ENCODE measurements around the gene CAPRIN1. TPM values are rescaled to one million over a fixed set of nuclear protein-coding genes. Genes with fewer than 3 reads are reported as not detected.
"Not testable (repeated sequence)": the region's sequence is repeated elsewhere in the genome, so short reads cannot be mapped to it uniquely, and the experiment has no call there.

CAPRIN1 gene
- total RNA-seq, 1 donor from 2014 or later: 318 TPM

- Mint-ChIP-seq H3K4me3 (no peak overlapping the region), H3K27me3 (peaks cover 7% of the 10 kb centered on the region)
These were observed 17.5 kb upstream of the CAPRIN1 start for GRCh38 chr11:34034053-34034452.

GRCh38 chr11:34036456-34036855 is 15.1 kb upstream of the CAPRIN1 start:
- no peak overlapping the region for H3K4me3 Mint-ChIP-seq
- no peaks in the 10 kb centered on the region for H3K4me1 Mint-ChIP-seq
- DNase-seq: no peak
- no peaks in the 10 kb centered on the region for H3K36me3 Mint-ChIP-seq (ENCODE audit: low read depth)
- H3K27ac Mint-ChIP-seq: no peak overlapping the region
- intact Hi-C loops (cut with micrococcal nuclease): no loop called here
- H3K9me3 Mint-ChIP-seq: no peaks in the 10 kb centered on the region
- peaks cover 5% of the 10 kb centered on the region for H3K27me3 Mint-ChIP-seq

More at GRCh38 chr11:34034053-34034452, 17.5 kb upstream of the CAPRIN1 start:
- no peak for DNase-seq
- intact Hi-C loops (cut with micrococcal nuclease): no loop called here
- no peaks in the 10 kb centered on the region for H3K9me3 Mint-ChIP-seq
- no peaks in the 10 kb centered on the region for H3K4me1 Mint-ChIP-seq
- no peaks in the 10 kb centered on the region for H3K36me3 Mint-ChIP-seq (ENCODE audit: low read depth)
- H3K27ac Mint-ChIP-seq: no peak overlapping the region

GRCh38 chr11:34037016-34037415 is 14.5 kb upstream of the CAPRIN1 start:
- Mint-ChIP-seq H3K27ac (no peak overlapping the region), H3K27me3 (peaks cover 5% of the 10 kb centered on the region), H3K9me3 (no peaks in the 10 kb centered on the region), H3K4me3 (no peak overlapping the region), H3K4me1 (no peaks in the 10 kb centered on the region), H3K36me3 (ENCODE audit: low read depth) (no peaks in the 10 kb centered on the region)
- DNase-seq: no peak
- intact Hi-C loops (cut with micrococcal nuclease): no loop called here

GRCh38 chr11:34040571-34040970 is 11.0 kb upstream of the CAPRIN1 start:
- intact Hi-C loops (cut with micrococcal nuclease): no loop called here
- Mint-ChIP-seq H3K4me1 (peaks cover 7% of the 10 kb centered on the region), H3K27me3 (peaks cover 6% of the 10 kb centered on the region), H3K36me3 (ENCODE audit: low read depth) (no peaks in the 10 kb centered on the region), H3K27ac (no peak overlapping the region), H3K9me3 (no peaks in the 10 kb centered on the region), H3K4me3 (no peak overlapping the region)
- no peak for DNase-seq

- no peak for DNase-seq
- H3K9me3 Mint-ChIP-seq: no peaks in the 10 kb centered on the region
- H3K27me3 Mint-ChIP-seq: peaks cover 11% of the 10 kb centered on the region
- peaks cover 7% of the 10 kb centered on the region for H3K4me1 Mint-ChIP-seq
- no peak overlapping the region for H3K4me3 Mint-ChIP-seq
- no peak overlapping the region for H3K27ac Mint-ChIP-seq
- H3K36me3 Mint-ChIP-seq (ENCODE audit: low read depth): no peaks in the 10 kb centered on the region
- intact Hi-C loops (cut with micrococcal nuclease): no loop called here
These were observed 6.7 kb upstream of the CAPRIN1 start for GRCh38 chr11:34044664-34045485.

GRCh38 chr11:34049028-34049427 is 2.5 kb upstream of the CAPRIN1 start:
- Mint-ChIP-seq H3K9me3 (no peaks in the 10 kb centered on the region), H3K27ac (no peak overlapping the region), H3K4me1 (peaks cover 16% of the 10 kb centered on the region), H3K4me3 (no peak overlapping the region), H3K36me3 (ENCODE audit: low read depth) (peaks cover 14% of the 10 kb centered on the region), H3K27me3 (peaks cover 7% of the 10 kb centered on the region)
- intact Hi-C loops (cut with micrococcal nuclease): no loop called here
- DNase-seq: no peak

GRCh38 chr11:34050581-34051348 is 766 bp upstream of the CAPRIN1 start:
- Mint-ChIP-seq H3K27me3 (peaks cover 5% of the 10 kb centered on the region), H3K27ac (peak overlapping the region; percentile 88), H3K4me3 (peak overlapping the region; percentile 100), H3K4me1 (peaks cover 14% of the 10 kb centered on the region), H3K9me3 (no peaks in the 10 kb centered on the region), H3K36me3 (ENCODE audit: low read depth) (peaks cover 24% of the 10 kb centered on the region)
- DNase-seq: no peak
- intact Hi-C loops (cut with micrococcal nuclease): loop anchor here (1.0 to 5.0 kb wide), 4 partner anchors 54 to 867 kb away; partner anchors contain the start of genes ABTB2, APIP, HIPK3 and PDHX

- H3K27ac Mint-ChIP-seq: peak overlapping the region; percentile 99
- intact Hi-C loops (cut with micrococcal nuclease): loop anchor here (1.0 to 5.0 kb wide), 5 partner anchors 17 to 865 kb away; partner anchors contain the start of genes APIP, CAT, HIPK3 and PDHX
- peaks cover 26% of the 10 kb centered on the region for H3K36me3 Mint-ChIP-seq (ENCODE audit: low read depth)
- H3K4me1 Mint-ChIP-seq: peaks cover 18% of the 10 kb centered on the region
- peak; percentile 96 for DNase-seq
- no peaks in the 10 kb centered on the region for H3K9me3 Mint-ChIP-seq
- peaks cover 5% of the 10 kb centered on the region for H3K27me3 Mint-ChIP-seq
- H3K4me3 Mint-ChIP-seq: peak overlapping the region; percentile 100
These were observed 591 bp downstream of the CAPRIN1 start for GRCh38 chr11:34052036-34052607.

- no peaks in the 10 kb centered on the region for H3K9me3 Mint-ChIP-seq
These were observed 1.2 kb downstream of the CAPRIN1 start for GRCh38 chr11:34052608-34053160.

GRCh38 chr11:34053161-34053686 is 1.7 kb downstream of the CAPRIN1 start:
- H3K36me3 Mint-ChIP-seq (ENCODE audit: low read depth): peaks cover 28% of the 10 kb centered on the region

More at GRCh38 chr11:34052608-34053160, 1.2 kb downstream of the CAPRIN1 start:
- no peak for DNase-seq
- H3K27ac Mint-ChIP-seq: peak overlapping the region; percentile 99
- peaks cover 28% of the 10 kb centered on the region for H3K36me3 Mint-ChIP-seq (ENCODE audit: low read depth)
- intact Hi-C loops (cut with micrococcal nuclease): loop anchor here (1.0 to 5.0 kb wide), 6 partner anchors 16 to 865 kb away; partner anchors contain the start of genes APIP, CAT, HIPK3 and NAT10
- peaks cover 20% of the 10 kb centered on the region for H3K4me1 Mint-ChIP-seq
- H3K4me3 Mint-ChIP-seq: peak overlapping the region; percentile 100
- peaks cover 5% of the 10 kb centered on the region for H3K27me3 Mint-ChIP-seq

GRCh38 chr11:34054351-34054750 is 2.8 kb downstream of the CAPRIN1 start:
- intact Hi-C loops (cut with micrococcal nuclease): loop anchor here (5.0 kb wide), 2 partner anchors 797 to 863 kb away; partner anchors contain the start of genes APIP, HIPK3 and PDHX
- Mint-ChIP-seq H3K36me3 (ENCODE audit: low read depth) (peaks cover 33% of the 10 kb centered on the region), H3K4me3 (peak overlapping the region; percentile 100), H3K4me1 (peaks cover 28% of the 10 kb centered on the region)
- not testable (repeated sequence) for DNase-seq, H3K27ac Mint-ChIP-seq, H3K27me3 Mint-ChIP-seq, H3K9me3 Mint-ChIP-seq

More at GRCh38 chr11:34053161-34053686, 1.7 kb downstream of the CAPRIN1 start:
- H3K4me1 Mint-ChIP-seq: peaks cover 20% of the 10 kb centered on the region
- peak overlapping the region; percentile 100 for H3K4me3 Mint-ChIP-seq
- DNase-seq: peak; percentile 93
- H3K27me3 Mint-ChIP-seq: peaks cover 1% of the 10 kb centered on the region
- peak overlapping the region; percentile 99 for H3K27ac Mint-ChIP-seq
- H3K9me3 Mint-ChIP-seq: no peaks in the 10 kb centered on the region
- intact Hi-C loops (cut with micrococcal nuclease): loop anchor here (1.0 to 5.0 kb wide), 5 partner anchors 16 to 864 kb away; partner anchors contain the start of genes APIP, CAT, HIPK3 and NAT10

GRCh38 chr11:34055218-34056000 is 3.9 kb downstream of the CAPRIN1 start:
- no peak overlapping the region for H3K27ac Mint-ChIP-seq
- H3K4me3 Mint-ChIP-seq: peak overlapping the region; percentile 62
- intact Hi-C loops (cut with micrococcal nuclease): no loop called here
- H3K27me3 Mint-ChIP-seq: no peaks in the 10 kb centered on the region
- no peak for DNase-seq
- H3K36me3 Mint-ChIP-seq (ENCODE audit: low read depth): peaks cover 39% of the 10 kb centered on the region
- peaks cover 31% of the 10 kb centered on the region for H3K4me1 Mint-ChIP-seq
- H3K9me3 Mint-ChIP-seq: no peaks in the 10 kb centered on the region

All from activated CD4-positive, alpha-beta T cell treated with anti-CD3 and anti-CD28 coated beads, Interleukin-2, amount 10 ng/mL, durations not matched to agents 24 days and 14 days (primary cell).